ENCODE measurements around the gene PBRM1. TPM values are rescaled to one million over a fixed set of nuclear protein-coding genes. Genes with fewer than 3 reads are reported as not detected.

Gene PBRM1
- polyA plus RNA-seq, 3 donors, result 26.1 to 72.9 (median 38.0) TPM

GRCh38 chr3:52532838-52533622, 152.7 kb downstream of the PBRM1 start:
- TF ChIP-seq CTCF (IDR thresholded peaks at IDR 0.05), result no peak
- Histone ChIP-seq H4K20me1 (ENCODE audit: insufficient read depth, low read length) (peaks cover 12% of the 10 kb centered on the region), H3K9ac (ENCODE audit: insufficient read depth, low read length, poor library complexity, severe bottlenecking) (peak overlapping the region; percentile 61), H3K36me3 (replicated peaks in 1 of 2; ENCODE audit: control insufficient read depth in 1 of 2, insufficient read depth in 2 of 2, low read length in 2 of 2) (peaks cover 2 to 6% of the 10 kb centered on the region in 2 donors), H3K4me1 (ENCODE audit: control insufficient read depth in 1 of 2, insufficient read depth in 2 of 2, low read length in 2 of 2) (peaks cover 41 to 60% of the 10 kb centered on the region in 2 donors), H3K4me3 (replicated peaks in 1 of 3; ENCODE audit: low read depth in 2 of 3, low read length in 3 of 3) (peak overlapping the region; percentile 51 to 78 (median 58)), H3K9me3 (replicated peaks in 1 of 2; ENCODE audit: control insufficient read depth in 1 of 2, insufficient read depth in 1 of 2, low read length in 2 of 2) (no peaks in the 10 kb centered on the region), H3K27me3 (ENCODE audit: control insufficient read depth in 2 of 2, insufficient read depth in 2 of 2, low read length in 2 of 2) (peaks cover 0 to 4% of the 10 kb centered on the region in 2 donors), H3K27ac (ENCODE audit: low read depth in 1 of 2, low read length in 2 of 2) (no peak overlapping the region), H3K79me2 (ENCODE audit: insufficient read depth, low read length) (peaks cover 48% of the 10 kb centered on the region), H3K4me2 (replicated peaks; ENCODE audit: extremely low read depth, low read length, poor library complexity, severe bottlenecking) (peak overlapping the region; percentile 94), H2AFZ (ENCODE audit: insufficient read depth, low read depth, low read length, poor library complexity, severe bottlenecking) (peak overlapping the region; percentile 88)
- intact Hi-C loops (cut with micrococcal nuclease), result loop anchor here (5.0 to 10.0 kb wide), 4 partner anchors 36 to 1148 kb away; partner anchors contain the start of genes GNL3 (in 1 of the 2), MANF (in 1 of the 2), PBRM1 (in 1 of the 2) and STAB1 (in 1 of the 2)
- H3K27ac Mint-ChIP-seq, result peak overlapping the region in 2 of 7 donors; percentile 30 to 46
- H3K4me1 Mint-ChIP-seq, result peaks cover 39% of the 10 kb centered on the region
- no peaks in the 10 kb centered on the region for H3K9me3 Mint-ChIP-seq
- peaks cover 5 to 6% of the 10 kb centered on the region in 2 donors for H3K36me3 Mint-ChIP-seq
- under 1% methylated on average over 75 of the region's 78 CpGs for WGBS (ENCODE audit: insufficient coverage)
- peak in 2 of 3 donors; percentile 5 to 30 for DNase-seq
- peaks cover 4 to 17% (median 15%) of the 10 kb centered on the region in 3 donors for H3K27me3 Mint-ChIP-seq (ENCODE audit: low read depth in 3 of 3)
- peak overlapping the region; percentile 70 to 88 for H3K4me3 Mint-ChIP-seq

GRCh38 chr3:52532517-52532837, 153.2 kb downstream of the PBRM1 start:
- H3K9me3 ChIP-seq (replicated peaks in 1 of 2; ENCODE audit: control insufficient read depth in 1 of 2, insufficient read depth in 1 of 2, low read length in 2 of 2), result no peaks in the 10 kb centered on the region
- H3K27ac Mint-ChIP-seq, result peak overlapping the region in 2 of 7 donors; percentile 30 to 46
- peaks cover 6 to 17% (median 15%) of the 10 kb centered on the region in 3 donors for H3K27me3 Mint-ChIP-seq (ENCODE audit: low read depth in 3 of 3)
- DNase-seq, result peak; percentile 44 to 78 (median 68)
- H3K27me3 ChIP-seq (ENCODE audit: control insufficient read depth in 2 of 2, insufficient read depth in 2 of 2, low read length in 2 of 2), result peaks cover 0 to 4% of the 10 kb centered on the region in 2 donors
- H3K4me3 ChIP-seq (replicated peaks in 1 of 3; ENCODE audit: low read depth in 2 of 3, low read length in 3 of 3), result peak overlapping the region; percentile 51 to 78 (median 58)
- H3K4me2 ChIP-seq (replicated peaks; ENCODE audit: extremely low read depth, low read length, poor library complexity, severe bottlenecking), result peak overlapping the region; percentile 94
- no peak for TF ChIP-seq CTCF (IDR thresholded peaks at IDR 0.05)
- H3K27ac ChIP-seq (ENCODE audit: low read depth in 1 of 2, low read length in 2 of 2), result no peak overlapping the region
- H2AFZ ChIP-seq (ENCODE audit: insufficient read depth, low read depth, low read length, poor library complexity, severe bottlenecking), result peak overlapping the region; percentile 88
- 6% methylated on average over 4 of the region's 5 CpGs for WGBS (ENCODE audit: insufficient coverage)
- H3K79me2 ChIP-seq (ENCODE audit: insufficient read depth, low read length), result peaks cover 42% of the 10 kb centered on the region
- peaks cover 8 to 12% of the 10 kb centered on the region in 2 donors for H3K36me3 ChIP-seq (replicated peaks in 1 of 2; ENCODE audit: control insufficient read depth in 1 of 2, insufficient read depth in 2 of 2, low read length in 2 of 2)
- peaks cover 7% of the 10 kb centered on the region for H4K20me1 ChIP-seq (ENCODE audit: insufficient read depth, low read length)
- H3K9ac ChIP-seq (ENCODE audit: insufficient read depth, low read length, poor library complexity, severe bottlenecking), result peak overlapping the region; percentile 61
- H3K9me3 Mint-ChIP-seq, result no peaks in the 10 kb centered on the region
- H3K4me1 ChIP-seq (ENCODE audit: control insufficient read depth in 1 of 2, insufficient read depth in 2 of 2, low read length in 2 of 2), result peaks cover 35 to 55% of the 10 kb centered on the region in 2 donors
- H3K36me3 Mint-ChIP-seq, result peaks cover 6 to 11% of the 10 kb centered on the region in 2 donors
- peaks cover 33% of the 10 kb centered on the region for H3K4me1 Mint-ChIP-seq
- H3K4me3 Mint-ChIP-seq, result peak overlapping the region; percentile 70 to 88
- intact Hi-C loops (cut with micrococcal nuclease), result loop anchor here (5.0 to 10.0 kb wide), 4 partner anchors 35 to 1148 kb away; partner anchors contain the start of genes GNL3 (in 1 of the 2), MANF (in 1 of the 2), PBRM1 (in 1 of the 2) and STAB1 (in 1 of the 2)
